RWPE2 (cell line): Measurements from ENCODE around the gene LHB.

ENCODE experiments used
- ATAC-seq: fragments of 200-7000 bp; cut with Tn5 transposase; 3 replicates; pipeline ENCODE4 v1.9.1; 2021; ENCODE audit warnings: low read depth
- DNase-seq: peaks from one replicate; pipeline ENCODE4 v3.0.0-alpha.2; 2020; ENCODE audit warnings: low spot score
- H3K27ac ChIP-seq: fragments of 450-650 bp; 2 replicates; pipeline ENCODE4 v1.5.1; 2017; ENCODE audit warnings: mild to moderate bottlenecking; ENCODE audit not compliant: poor library complexity, severe bottlenecking
- H3K27me3 ChIP-seq: fragments of 250-450 bp; sonication (Bioruptor Pico); 2 replicates; pipeline ENCODE4 v1.5.1; 2021; ENCODE audit warnings: mild to moderate bottlenecking, moderate library complexity; ENCODE audit not compliant: insufficient read depth, poor library complexity, severe bottlenecking
- H3K36me3 ChIP-seq: fragments of 250-450 bp; sonication (Bioruptor Pico); 2 replicates; pipeline ENCODE4 v1.5.1; 2020; ENCODE audit warnings: low read depth, mild to moderate bottlenecking, moderate library complexity
- H3K4me1 ChIP-seq: fragments of 250-450 bp; sonication (Bioruptor Pico); 2 replicates; pipeline ENCODE4 v1.5.1; 2021; ENCODE audit warnings: mild to moderate bottlenecking, moderate library complexity; ENCODE audit not compliant: insufficient read depth, poor library complexity, severe bottlenecking
- H3K4me3 ChIP-seq: fragments of 250-450 bp; sonication (Bioruptor Pico); 2 replicates; pipeline ENCODE4 v1.5.1; 2021; ENCODE audit warnings: mild to moderate bottlenecking, moderate library complexity; ENCODE audit not compliant: severe bottlenecking
- H3K9me3 ChIP-seq: fragments of 250-450 bp; sonication (Bioruptor Pico); 2 replicates; pipeline ENCODE4 v1.5.1; 2021; ENCODE audit warnings: mild to moderate bottlenecking, moderate library complexity; ENCODE audit not compliant: severe bottlenecking
- CTCF ChIP-seq: fragments of 450-650 bp; IDR thresholded peaks from one replicate; pipeline ENCODE4 v1.5.1; 2017; ENCODE audit warnings: mild to moderate bottlenecking, moderate library complexity; ENCODE audit not compliant: poor library complexity, severe bottlenecking

The LHB gene

DNA sequence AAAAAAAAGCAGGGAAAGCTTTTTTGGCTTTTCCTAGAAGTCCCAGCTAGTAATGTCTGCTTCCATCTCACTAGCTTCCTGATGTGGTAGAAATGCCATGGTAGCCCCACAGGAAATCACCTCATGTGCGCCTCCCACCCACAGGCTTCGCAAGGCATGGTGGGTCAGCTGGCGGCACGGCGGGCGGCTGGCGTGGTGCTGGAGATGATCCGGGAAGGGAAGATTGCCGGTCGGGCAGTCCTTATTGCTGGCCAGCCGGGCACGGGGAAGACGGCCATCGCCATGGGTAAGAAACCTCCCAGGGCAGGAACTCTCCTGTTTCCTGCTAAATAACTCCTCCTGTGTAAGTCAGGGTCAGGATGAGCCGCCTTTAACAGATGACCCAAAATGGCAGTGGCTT, 12.8 kb downstream of the LHB start:
- ATAC-seq = no peak
- no peaks in the 10 kb centered on the region for H3K4me1 ChIP-seq
- DNase-seq = no peak
- H3K4me3 ChIP-seq = no peak overlapping the region
- no peaks in the 10 kb centered on the region for H3K27me3 ChIP-seq
- no peak for TF ChIP-seq CTCF
- H3K9me3 ChIP-seq = no peaks in the 10 kb centered on the region
- H3K27ac ChIP-seq = no peak overlapping the region
- peaks cover 81% of the 10 kb centered on the region for H3K36me3 ChIP-seq

- Histone ChIP-seq H3K4me3 (no peak overlapping the region), H3K36me3 (peaks cover 51% of the 10 kb centered on the region), H3K27me3 (no peaks in the 10 kb centered on the region), H3K27ac (no peak overlapping the region), H3K9me3 (no peaks in the 10 kb centered on the region), H3K4me1 (peaks cover 5% of the 10 kb centered on the region)
- peak; percentile 80 for ATAC-seq
- TF ChIP-seq CTCF = peak; percentile 65
- no peak for DNase-seq
Measured at GRCh38 chr19:48999481-49000325, 17.2 kb downstream of the LHB start.

DNA sequence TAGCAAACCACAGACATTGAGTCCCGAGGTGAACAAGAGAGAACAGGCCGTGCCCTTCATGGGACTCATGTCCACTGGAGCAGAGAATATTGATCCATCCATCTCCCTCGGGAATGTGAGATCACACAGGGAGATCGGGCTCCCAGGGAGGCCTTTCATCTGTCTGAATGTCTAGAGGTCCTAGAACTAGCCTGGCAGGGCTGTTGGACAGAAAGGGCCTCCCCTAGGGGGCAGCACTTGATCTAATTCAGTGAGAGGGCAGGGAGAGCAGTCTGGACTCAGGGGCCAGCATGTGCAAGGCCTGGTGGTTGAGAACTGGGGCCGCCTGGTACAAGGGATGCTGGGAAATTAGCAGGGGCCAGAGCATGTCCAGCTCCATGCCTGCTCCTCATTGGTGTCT, 18.9 kb downstream of the LHB start:
- no peaks in the 10 kb centered on the region for H3K27me3 ChIP-seq
- DNase-seq = no peak
- H3K27ac ChIP-seq = no peak overlapping the region
- H3K4me1 ChIP-seq = peaks cover 7% of the 10 kb centered on the region
- no peaks in the 10 kb centered on the region for H3K9me3 ChIP-seq
- peak; percentile 45 for TF ChIP-seq CTCF
- no peak for ATAC-seq
- H3K36me3 ChIP-seq = peaks cover 33% of the 10 kb centered on the region
- H3K4me3 ChIP-seq = no peak overlapping the region

- Histone ChIP-seq H3K27ac (peak overlapping the region; percentile 70), H3K27me3 (no peaks in the 10 kb centered on the region), H3K4me3 (peak overlapping the region; percentile 51), H3K36me3 (peaks cover 11% of the 10 kb centered on the region), H3K4me1 (peaks cover 7% of the 10 kb centered on the region), H3K9me3 (no peaks in the 10 kb centered on the region)
- DNase-seq = no peak
- TF ChIP-seq CTCF = no peak
- ATAC-seq = no peak
Measured at GRCh38 chr19:48994035-48994386, 22.9 kb downstream of the LHB start.

DNA sequence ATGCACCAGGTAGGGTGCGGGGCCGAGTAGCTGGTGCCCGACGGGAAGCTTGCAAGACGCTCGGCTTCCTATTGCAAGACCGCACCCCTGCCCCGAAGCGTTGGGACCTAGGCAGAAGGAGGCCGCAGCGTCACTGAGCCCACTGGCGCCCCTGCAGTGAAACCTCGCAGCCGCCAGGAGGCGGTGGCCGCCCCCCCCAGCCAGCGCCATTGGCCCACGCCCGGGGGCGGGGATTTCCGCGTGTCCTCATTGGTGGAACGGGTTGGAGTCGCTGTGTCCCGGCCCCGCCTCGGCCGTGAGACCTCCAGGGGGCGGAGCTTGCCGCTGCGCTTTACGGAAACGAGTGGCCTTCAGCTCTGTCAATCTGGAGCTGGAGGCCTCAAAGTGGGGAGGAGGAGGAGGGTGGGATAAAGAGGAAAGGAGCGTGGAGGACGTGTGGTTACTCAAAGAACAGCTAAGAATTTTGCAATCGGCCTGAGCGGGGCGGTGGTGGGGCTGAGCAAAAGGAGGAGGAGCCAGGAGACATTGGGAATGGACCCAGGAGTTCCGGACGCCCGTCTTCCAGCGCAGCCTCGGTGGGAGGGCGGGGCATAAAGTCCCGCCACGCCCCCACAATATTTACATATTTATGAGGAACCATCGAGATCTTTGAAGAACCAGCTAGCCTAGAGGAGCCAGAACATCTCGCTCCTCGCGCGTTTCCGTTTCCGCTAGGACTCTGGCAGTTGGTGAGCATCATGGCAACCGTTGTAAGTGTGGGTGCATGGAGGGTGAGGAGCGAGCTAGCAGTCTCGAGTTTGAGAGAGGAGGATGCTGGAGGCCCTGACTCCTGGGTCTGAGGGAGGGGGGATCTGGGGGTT, 23.5 kb downstream of the LHB start, which contains the start of the genes GYS1 and RUVBL2:
Gene GYS1, minus strand, starts transcription at position 135 of the 860 bp plus-strand sequence. CDS start 197 bp downstream, outside the sequence.
Gene RUVBL2, plus strand, starts transcription at position 713 of the 860 bp plus-strand sequence. Its CDS starts 25 bp downstream, at position 738.
- H3K27ac ChIP-seq = peak within 1 kb of the TSS; percentile 70
- peaks cover 7% of the 10 kb centered on the region for H3K4me1 ChIP-seq
- peak within 1 kb of the TSS; percentile 51 for H3K4me3 ChIP-seq
- DNase-seq = peak; percentile 99
- ATAC-seq = peak; percentile 87
- no peaks in the 10 kb centered on the region for H3K27me3 ChIP-seq
- H3K36me3 ChIP-seq = peaks cover 16% of the 10 kb centered on the region
- no peaks in the 10 kb centered on the region for H3K9me3 ChIP-seq
- peak; percentile 98 for TF ChIP-seq CTCF
